Activated CD4-positive, CD25-positive, alpha-beta regulatory T cell treated with anti-CD3 and anti-CD28 coated beads, Interleukin-2, amount 50 U/mL, for 24 hours (primary cell): ENCODE results near the gene KLK8.
"Not testable (repeated sequence)": the region's sequence is repeated elsewhere in the genome, so short reads cannot be mapped to it uniquely, and the experiment has no call there.

Source experiments
- ATAC-seq, 2 donors: fragments of 150-1000 bp; cut with Tn5 transposase; one replicate each; pipeline ENCODE4 v1.10.0; 2021; ENCODE audit warnings: mild to moderate bottlenecking in 1 of 2, moderate library complexity in 1 of 2

KLK8 gene

DNA sequence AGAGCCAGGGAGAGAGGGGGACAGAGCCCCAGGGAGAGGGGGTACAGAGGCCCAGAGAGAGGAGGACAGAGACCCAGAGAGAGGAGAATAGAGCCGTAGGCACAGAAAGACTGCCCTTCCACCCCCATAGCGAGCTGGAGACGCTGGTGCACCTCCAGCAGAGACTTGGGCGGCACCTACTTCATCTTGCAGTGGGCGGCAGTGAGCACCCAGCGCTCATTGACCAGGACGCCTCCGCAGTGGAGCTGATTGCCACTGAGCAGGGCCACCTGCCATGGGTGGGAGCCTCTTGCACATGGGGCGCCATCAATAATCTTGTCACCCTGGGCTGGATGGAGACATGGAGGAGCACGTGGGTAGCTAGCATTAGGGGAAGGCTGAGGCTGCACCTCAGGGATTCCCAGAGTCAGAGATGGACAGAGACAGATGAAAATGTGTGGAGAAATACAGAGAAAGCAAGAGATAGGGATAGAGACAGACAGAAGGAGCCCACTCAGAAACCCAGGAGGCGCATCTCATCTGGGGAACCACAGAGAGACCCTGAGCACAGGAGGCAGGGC lies 19.7 kb downstream of the KLK8 start:
- ATAC-seq = no peak

DNA sequence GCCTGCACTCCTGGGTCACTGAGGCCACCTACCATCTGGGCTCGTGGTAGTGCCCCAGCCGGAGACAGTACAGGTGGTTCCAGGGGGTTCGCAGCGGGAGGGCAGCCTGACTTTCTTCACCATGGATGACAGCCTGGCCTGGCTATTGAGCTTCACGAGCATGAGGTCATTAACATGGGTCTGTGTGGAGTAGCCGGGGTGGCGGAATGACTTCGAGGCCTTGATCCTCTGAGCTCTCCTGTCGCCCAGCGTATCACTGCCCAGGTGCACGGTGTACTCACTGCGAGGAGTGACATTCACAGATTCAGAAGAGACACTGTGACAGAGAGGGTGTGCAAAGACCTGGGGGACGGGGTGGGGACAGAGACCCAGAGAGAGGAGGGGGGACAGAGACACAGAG lies 21.2 kb downstream of the KLK8 start:
- no peak for ATAC-seq

DNA sequence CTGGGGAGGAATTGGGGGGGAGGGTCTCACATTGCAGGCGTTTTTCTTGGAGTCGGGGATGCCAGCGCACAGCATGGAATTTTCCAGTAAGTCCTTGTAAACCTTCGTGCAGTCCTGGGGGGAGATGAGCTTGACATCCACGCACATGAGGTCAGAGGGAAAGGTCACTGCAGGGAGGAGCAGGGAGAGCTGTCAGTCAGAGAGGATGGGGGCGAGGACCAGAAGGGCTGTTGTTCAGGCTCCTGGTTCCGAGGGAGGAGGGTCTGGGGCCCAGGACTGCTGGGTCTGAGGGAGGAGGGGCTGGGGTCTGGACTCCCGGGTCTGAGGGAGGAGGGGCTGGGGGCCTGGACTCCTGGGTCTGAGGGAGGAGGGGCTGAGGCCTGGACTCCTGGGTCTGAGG lies 21.6 kb downstream of the KLK8 start:
- no peak for ATAC-seq

DNA sequence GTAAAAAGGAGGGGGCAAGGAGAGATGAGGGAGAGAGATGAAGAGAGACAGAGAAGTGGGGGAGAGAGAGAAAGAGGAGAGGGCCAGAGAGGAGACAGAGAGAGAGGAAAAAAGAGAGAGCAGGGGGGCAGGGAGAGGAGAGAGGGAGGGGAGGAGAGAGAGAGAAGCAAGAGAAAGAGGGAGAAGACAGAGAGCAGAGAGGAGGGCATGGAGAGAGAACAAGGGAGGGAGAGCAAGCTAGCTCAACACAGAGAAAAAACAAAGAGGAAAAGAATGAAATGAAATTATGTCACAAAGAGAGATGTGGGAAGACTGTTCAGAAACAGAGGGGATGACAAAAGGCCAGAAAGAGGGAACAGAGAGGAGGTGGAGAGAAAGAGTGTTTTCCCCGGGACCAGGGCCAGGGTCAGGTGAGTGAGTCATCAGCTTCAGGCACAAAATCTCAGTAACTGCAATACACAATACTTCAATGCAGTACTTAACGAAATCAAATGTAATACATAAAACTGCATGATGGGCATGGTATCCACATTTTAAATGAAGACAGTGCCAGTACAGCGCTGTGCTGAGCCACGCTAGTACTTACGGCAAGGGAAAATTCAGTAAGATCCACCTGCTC lies 22.5 kb downstream of the KLK8 start:
- no peak for ATAC-seq

DNA sequence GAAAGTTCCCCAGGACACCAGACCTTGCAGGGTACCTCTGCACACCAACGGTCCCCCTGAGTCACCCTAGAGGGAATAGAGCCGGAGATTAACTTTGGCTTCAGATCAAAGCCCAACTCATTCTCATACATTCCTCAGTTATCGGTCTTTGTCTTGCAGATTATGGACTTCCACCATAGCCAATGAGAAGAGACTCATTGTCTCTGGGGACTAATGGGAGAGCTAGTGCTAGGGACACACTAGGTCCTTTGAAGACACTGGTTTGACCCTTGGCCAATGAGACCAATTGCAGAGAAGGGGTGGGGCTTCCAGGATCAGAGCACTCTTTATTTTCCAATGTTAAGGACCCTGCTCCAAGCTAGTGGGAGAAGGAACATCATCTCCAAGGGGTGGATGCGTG lies 23.8 kb downstream of the KLK8 start:
- ATAC-seq = no peak

DNA sequence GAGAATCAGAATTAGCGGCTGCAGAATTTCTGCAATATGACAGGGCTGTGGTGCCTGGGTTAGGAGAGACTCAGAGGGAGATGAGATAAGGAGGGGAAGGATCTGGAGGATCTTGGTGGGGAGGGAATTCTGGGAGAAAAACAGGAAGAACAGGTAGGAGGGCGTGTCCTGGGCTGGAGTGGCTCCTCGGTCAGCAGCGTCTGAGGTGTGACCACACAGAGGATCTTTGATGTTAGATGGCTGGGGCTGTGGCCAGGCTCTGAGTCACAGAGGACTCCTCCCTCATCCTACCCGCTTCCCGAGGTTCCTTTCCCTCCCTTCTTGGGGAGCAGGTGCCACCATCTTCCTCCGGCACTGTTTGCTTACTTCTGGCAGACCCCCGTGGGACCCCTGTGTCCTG lies 25.6 kb downstream of the KLK8 start:
- no peak for ATAC-seq

DNA sequence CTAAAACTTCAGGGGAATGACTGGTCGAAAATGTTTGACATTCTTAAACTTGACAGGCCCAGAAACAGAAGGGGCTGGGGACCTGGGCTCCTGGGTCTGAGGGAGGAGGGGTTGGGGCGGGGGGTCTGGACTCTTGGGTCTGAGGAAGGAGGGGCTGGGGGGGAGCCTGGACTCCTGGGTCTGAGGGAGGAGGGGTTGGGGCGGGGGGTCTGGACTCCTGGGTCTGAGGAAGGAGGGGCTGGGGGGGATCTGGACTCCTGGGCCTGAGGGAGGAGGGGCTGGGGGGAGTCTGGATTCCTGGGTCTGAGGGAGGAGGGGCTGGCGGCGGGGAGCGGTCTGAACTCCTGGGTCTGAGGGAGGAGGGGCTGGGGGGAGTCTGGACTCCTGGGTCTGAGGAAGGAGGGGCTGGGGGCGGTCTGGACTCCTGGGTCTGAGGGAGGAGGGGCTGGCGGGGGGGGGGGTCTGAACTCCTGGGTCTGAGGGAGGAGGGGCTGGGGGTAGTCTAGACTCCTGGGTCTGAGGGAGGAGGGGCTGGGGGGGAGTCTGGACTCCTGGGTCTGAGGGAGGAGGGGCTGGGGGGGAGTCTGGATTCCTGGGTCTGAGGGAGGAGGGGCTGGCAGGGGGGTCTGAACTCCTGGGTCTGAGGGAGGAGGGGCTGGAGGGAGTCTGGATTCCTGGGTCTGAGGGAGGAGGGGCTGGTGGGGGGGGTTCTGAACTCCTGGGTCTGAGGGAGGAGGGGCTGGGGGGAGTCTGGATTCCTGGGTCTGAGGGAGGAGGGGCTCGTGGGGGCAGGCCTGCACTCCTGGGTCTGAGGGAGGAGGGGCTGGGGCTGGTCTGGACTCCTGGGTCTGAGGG lies 26.5 kb downstream of the KLK8 start:
- no peak for ATAC-seq

DNA sequence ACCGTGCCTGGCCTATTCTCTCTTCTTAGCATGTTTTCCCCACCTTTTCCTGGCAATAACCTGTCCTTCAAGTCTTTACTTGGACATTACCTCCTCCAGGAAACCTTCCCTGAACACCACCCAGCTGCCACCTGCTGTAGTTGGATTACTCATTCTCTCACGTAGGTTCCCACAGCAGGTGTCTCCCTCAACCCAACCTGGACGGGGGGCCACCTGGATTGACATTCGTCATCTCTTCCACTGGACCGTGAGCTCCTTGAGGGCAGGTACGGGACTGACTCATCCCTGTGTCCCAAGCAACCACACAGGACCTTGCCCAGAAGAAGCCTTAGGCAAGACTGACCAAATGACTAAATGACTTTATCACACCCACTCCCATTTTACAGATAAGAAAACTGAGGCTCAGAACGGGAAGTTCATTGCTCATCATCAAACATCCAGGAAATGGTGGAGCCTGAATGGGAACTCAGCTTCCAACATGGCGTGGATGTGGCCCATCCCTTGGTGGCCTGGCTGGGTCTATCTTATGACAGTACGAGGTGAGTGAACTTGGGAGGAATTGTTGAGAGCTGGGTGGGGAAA lies 28.5 kb downstream of the KLK8 start:
- no peak for ATAC-seq

DNA sequence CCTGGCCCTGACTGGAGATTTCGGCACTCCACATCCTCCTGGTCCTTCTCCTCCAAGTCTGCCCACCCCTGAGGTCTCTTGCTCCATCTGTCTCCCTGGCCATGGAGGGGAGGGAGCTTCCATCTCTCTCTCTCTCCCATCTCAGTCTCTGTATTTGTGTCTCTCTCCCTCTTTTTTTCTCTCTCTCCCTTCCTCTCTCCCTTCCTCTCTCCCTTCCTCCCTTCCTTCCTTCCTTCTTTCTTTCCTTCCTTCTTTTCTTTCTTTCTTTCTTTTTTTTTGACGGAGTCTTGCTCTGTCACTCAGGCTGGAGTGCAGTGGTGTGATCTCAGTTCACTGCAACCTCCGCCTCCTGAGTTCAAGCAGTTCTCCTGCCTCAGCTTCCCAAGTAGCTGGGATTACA lies 31.6 kb downstream of the KLK8 start:
- not testable (repeated sequence) for ATAC-seq

DNA sequence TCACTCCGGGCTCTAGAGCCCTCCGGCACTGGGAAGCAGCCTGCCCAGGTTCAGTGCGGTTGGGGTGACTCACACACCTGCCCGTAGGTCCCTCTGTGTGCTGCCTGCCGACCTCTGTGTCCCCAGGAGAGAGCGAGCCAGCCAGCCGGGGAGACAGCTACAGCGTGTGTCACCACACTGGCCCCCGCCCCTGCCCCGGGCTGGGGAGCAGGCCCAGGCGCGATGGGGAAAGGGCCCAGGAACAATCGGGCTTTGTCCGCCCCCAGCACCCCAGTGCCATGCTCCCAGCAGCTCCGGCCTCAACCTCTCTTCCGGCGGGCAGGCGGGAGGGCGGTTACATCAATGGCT lies 32.0 kb downstream of the KLK8 start, which contains the start of gene KLK6:
KLK6 (minus strand) TSS at position 179 of the 348 bp plus-strand sequence. CDS start 1,487 bp downstream, outside the sequence.
- ATAC-seq = no peak

DNA sequence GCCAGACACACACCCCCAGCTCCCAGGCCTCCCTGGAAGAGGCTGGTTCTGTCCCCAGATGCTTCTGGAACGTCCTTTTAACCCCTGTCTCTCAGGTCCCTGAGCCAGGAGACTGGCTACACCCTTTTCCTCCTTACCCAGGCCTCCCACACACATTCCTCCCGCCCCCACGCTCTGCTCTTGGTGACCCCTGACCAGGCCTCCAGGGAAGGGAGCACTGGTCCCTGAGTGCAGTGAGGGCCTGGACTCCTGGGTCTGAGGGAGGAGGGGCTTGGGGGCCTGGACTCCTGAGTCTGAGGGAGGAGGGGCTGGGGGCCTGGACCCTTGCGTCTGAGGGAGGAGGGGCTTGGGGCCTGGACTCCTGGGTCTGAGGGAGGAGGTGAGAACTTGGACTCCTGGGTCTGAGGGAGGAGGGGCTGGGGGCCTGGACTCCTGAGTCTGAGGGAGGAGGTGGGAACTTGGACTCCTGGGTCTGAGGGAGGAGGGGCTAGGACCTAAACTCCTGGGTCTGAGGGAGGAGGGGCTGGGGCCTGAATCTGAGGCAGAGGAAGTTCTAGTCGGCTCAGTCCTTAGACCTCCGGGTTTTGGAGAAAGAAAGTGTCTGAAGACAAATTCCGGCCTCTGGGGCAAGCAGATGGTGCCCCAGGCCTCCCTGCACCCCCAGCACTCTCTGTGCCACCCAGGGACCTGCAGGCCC lies 32.5 kb downstream of the KLK8 start:
- ATAC-seq = no peak

DNA sequence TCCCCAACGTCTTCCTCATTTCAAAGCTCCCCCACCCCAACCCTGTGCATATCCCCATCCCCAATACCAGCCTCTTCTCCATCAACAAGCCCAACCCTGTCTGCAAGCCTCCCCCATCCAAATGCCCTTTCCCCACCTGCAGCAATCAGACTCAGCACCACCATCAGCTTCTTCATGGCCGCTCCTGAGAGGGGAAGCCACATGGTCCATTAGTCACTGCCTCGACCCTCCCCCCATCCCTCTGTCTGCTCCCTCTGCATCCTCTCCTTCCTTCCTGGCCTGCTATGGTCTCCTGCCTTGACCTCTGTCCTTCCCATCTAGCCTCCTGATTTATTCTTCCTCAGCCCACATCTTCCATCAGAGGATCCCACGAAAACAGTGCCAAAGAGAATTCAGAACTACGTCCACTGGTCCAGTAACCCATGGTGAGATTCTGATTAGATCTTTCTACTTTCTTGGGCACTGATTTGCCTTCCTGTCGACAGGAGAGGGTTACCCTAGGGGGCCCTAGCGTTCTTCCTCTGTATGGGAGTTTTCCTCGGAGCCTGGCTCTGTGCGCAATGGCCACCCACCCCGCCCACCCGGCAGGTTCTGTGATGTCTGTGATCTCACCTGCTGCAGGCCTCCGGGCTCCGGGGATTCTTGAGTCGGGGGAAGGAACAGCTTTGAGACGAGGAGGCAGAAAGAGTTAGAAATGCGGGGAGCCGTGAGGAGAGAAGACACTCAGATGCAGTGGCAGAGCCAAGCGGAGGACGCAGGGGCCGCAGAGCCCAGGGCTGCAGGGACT lies 33.3 kb downstream of the KLK8 start:
- no peak for ATAC-seq

DNA sequence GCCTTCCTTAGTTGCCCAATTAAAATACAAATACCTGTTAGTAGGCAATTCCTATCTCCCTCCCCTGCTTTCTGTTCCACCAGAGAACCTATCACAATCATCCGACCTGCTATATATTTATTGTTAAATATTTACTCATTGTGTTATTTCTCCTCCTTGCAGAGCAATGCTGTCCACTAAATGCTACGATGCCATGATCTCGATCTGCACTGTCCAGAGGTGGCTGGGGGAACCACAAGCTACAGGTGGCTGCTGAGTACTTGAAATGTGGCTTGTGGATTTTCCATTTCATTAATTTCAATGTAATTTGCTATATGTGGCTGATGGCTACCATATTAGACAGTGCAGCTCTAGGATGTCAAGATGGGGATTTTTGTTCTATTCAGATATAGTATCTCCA lies 37.1 kb downstream of the KLK8 start:
- ATAC-seq = no peak

DNA sequence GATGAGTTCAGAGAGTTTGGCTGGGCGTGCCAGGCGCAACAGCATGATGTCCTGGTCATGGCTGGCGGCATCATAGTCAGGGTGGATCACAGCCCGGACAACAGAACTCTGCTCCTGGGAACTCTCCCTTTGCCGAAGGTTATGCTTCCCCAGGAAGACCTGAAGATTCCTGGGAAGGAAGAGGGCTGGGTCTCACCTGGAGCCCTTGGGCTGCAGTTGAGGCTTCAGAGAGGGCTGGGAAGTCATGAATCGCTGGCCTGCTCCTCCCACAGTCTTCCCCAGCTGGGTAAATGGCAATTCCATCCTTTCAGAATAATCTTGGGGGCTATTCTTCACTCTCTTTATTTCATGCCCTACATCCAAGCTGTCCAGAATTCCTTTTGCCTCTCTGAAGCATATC lies 38.0 kb downstream of the KLK8 start:
- ATAC-seq = no peak

DNA sequence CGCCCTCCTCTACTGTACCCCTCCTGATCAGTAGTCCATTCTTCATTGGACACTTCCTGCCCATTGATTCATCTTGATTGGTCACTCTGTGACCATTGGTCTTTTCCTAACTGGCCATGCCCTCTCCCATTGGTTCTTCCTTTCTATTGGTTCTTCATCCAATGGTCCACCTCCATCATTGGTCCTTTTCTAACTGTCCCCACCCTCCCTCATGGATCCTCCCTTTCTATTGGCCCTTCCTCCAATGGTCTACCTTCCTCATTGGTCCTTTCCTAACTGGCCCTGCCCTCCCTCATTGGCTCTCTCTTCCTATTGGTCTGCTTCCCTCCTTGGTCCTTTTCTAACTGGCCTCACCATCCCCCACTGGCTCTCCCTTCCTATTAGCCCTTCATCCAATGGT lies 39.2 kb downstream of the KLK8 start:
- ATAC-seq = no peak

DNA sequence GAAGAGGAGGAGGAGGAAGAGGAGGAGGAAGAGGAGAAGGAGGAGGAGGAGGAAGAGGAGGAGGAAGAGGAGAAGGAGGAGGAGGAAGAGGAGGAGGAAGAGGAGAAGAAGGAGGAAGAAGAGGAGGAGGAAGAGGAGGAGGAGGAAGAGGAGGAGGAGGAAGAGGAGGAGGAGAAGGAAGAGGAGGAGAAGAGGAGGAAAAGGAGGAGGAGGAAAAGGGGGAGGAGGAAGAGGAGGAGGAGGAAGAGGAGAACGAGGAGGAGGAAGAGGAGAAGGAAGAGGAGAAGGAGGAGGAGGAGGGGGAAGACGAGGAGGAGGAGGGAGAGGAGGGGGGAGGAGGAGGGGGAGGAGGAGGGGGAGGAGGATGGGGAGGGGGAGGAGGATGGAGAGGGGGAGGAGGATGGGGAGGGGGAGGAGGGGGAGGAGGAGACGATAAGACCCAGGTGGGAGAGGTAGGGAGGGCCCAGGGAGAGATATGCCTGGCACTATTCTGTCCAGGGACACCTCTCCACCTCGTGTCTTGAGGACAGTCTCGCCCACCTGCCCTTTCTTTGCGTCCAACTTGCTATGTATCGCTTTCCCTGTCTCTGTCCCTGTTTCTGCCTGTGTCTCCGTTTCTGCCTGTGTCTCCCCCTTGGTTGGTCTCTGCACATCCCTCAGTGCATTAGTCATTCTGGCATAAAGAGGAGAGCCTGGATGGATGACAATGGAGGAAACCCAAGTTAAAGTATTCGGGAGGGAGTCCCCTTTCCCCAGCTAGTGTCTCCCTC lies 41.5 kb downstream of the KLK8 start:
- ATAC-seq = no peak

DNA sequence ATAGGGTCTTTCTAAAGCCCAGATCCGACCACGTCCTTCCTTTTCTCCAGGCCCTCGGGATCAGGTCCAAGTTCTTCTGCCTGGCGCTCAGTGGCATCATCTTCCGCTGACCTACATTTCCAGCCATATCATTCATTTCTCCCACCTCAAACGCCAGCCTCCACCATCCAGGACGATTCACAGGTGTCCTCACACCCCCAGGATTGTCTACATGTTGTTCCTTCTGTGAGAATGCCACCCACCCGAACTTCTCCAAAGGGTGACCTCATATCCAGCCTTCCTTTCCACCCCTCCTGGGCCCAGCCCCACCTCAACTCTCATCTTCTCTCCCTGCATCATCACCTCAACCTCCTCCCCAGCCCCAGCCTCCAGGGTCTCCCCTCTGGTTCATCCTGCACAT lies 43.8 kb downstream of the KLK8 start:
- ATAC-seq = no peak

DNA sequence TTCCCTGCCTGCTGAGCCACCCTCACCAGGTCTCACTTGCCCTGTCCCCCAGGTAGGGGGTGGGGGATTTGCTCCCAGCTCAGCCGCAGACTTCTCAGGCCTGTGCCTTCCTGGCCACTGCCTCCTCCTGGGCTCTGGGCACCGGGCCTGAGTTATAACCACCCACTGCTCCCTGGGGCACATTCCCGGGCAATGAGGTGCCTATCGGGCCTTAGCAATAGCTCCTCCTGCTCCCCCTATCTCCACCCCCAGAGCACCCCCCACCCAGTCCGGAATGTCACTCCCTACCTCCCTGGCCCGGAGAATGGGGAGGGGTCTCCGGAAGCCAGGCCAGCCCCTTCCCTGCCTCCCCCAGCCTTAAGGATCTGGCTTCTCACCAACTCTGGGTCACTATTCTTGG lies 48.5 kb downstream of the KLK8 start, which contains the start of gene KLK5:
KLK5 (minus strand) TSS at position 129 of the 400 bp plus-strand sequence. CDS start 381 bp downstream, outside the sequence.
- no peak for ATAC-seq

DNA sequence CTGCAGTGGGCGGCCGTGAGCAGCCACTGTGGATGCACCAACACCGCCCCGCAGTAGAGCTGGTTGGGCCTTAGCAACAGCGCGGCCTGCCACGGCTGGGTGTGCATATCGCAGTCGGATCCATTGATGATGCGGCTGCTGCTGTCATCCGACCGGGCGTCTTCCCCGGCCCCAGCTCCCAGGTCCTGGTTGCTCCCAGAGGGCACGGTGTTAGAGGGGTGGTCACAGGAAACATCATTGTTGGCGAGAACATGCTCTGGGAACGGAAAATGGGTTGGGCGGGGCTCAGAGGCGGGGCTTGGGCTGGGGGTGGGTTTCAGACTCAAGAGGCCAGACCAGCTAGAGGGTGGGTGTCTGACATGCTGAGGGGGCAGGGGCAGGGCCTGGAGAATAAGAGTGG lies 51.5 kb downstream of the KLK8 start:
- ATAC-seq = no peak

DNA sequence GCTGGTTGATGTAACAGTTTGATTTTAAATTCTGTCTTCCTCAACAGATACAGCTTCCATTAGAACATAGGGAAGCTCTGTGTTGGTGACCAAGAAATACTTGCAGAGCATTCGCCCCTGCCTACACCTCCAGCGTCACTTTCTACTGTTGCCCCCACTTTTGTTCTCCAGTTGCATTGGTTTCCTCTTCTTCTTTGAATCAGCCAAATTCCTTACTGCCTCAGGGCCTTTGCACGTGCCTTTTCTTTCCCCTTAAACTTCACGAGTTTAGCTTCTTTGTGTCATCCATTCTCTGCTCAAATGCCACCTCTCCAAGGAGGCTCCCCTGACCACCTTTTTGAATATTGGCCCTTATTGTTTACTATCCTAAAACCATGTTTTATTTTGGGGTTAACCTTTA lies 54.3 kb downstream of the KLK8 start:
- ATAC-seq = no peak
